HEK293T (cell line): ENCODE measurements around the gene CDY2B.
"Not testable (repeated sequence)": the region's sequence is repeated elsewhere in the genome, so short reads cannot be mapped to it uniquely, and the experiment has no call there.

Experiments
- BHLHE40 ChIP-seq: fragments of 450-650 bp; IDR thresholded peaks from 2 replicates; pipeline ENCODE4 v1.6.1; 2016; ENCODE audit warnings: mild to moderate bottlenecking, moderate library complexity, borderline replicate concordance
- LEF1 ChIP-seq: fragments of 450-650 bp; IDR thresholded peaks from 2 replicates; pipeline ENCODE4 v1.6.1; 2017; ENCODE audit warnings: mild to moderate bottlenecking, borderline replicate concordance
- SUZ12 ChIP-seq: fragments of 450-650 bp; IDR thresholded peaks from 2 replicates; pipeline ENCODE4 v1.6.1; 2016; ENCODE audit warnings: mild to moderate bottlenecking
- TARDBP ChIP-seq: fragments of 450-650 bp; IDR thresholded peaks from 2 replicates; pipeline ENCODE4 v1.6.1; 2016
- TF ChIP-seq, protein P1 (sequence below): fragments of 450-650 bp; IDR thresholded peaks from 2 replicates; pipeline ENCODE4 v1.6.1; 2016

DNA sequence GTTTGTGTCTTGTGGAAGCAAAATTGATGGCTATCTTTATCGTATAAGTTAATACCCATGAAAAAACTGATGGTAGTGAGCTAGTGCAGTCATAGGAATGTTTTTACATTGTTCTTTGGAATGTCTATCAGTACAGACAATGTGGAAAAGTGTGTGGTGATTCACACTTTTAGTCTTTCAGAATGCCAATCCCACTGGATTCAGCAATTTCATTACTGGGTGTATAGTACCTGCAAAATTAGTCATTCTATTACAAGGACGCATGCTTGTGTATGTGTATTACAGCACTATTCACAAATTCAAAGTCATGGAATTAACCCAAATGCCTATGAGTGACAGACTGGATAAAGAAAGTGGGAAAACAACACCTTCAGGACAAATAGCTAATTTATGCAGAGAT is 27.3 kb upstream of the CDY2B start:
- TF ChIP-seq, protein P1, sequence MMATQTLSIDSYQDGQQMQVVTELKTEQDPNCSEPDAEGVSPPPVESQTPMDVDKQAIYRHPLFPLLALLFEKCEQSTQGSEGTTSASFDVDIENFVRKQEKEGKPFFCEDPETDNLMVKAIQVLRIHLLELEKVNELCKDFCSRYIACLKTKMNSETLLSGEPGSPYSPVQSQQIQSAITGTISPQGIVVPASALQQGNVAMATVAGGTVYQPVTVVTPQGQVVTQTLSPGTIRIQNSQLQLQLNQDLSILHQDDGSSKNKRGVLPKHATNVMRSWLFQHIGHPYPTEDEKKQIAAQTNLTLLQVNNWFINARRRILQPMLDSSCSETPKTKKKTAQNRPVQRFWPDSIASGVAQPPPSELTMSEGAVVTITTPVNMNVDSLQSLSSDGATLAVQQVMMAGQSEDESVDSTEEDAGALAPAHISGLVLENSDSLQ = not testable (repeated sequence)
- not testable (repeated sequence) for TF ChIP-seq SUZ12, BHLHE40, TARDBP, LEF1
